NB4 (cell line): ENCODE data around the gene RPS6KA5.

Experiments
- MYC ChIP-seq: IDR thresholded peaks from 2 replicates; pipeline ENCODE4 v1.6.1; 2011; ENCODE audit warnings: low read depth, low read length
- TF ChIP-seq, protein P1 (sequence below): IDR thresholded peaks from 2 replicates; pipeline ENCODE4 v1.6.1; 2011; ENCODE audit warnings: low read depth, low read length
- TF ChIP-seq, protein P2 (sequence below): IDR thresholded peaks from one replicate; pipeline ENCODE4 v1.5.1; 2012; ENCODE audit warnings: low read depth, low read length

DNA sequence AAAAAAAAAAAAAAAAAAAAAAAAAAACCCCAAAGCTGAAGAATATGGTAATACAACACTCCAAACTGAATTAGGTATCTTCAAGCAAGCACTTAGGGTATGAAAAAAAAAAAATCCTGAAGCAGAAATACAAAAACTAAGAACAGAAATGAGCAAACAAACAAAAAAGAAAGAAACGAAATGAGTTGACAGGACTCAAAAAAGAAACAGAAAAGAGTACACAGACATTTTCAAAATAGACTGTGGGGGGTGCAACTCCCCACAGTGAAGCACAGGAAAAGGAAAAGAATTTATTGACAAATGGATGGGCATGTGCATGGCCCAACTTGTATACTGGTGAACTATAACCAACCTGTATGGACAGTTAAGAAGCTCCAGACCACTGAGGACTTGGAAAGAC is 24.6 kb downstream of the RPS6KA5 start:
- TF ChIP-seq, protein P1, sequence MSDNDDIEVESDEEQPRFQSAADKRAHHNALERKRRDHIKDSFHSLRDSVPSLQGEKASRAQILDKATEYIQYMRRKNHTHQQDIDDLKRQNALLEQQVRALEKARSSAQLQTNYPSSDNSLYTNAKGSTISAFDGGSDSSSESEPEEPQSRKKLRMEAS = no peak
- TF ChIP-seq, protein P2, sequence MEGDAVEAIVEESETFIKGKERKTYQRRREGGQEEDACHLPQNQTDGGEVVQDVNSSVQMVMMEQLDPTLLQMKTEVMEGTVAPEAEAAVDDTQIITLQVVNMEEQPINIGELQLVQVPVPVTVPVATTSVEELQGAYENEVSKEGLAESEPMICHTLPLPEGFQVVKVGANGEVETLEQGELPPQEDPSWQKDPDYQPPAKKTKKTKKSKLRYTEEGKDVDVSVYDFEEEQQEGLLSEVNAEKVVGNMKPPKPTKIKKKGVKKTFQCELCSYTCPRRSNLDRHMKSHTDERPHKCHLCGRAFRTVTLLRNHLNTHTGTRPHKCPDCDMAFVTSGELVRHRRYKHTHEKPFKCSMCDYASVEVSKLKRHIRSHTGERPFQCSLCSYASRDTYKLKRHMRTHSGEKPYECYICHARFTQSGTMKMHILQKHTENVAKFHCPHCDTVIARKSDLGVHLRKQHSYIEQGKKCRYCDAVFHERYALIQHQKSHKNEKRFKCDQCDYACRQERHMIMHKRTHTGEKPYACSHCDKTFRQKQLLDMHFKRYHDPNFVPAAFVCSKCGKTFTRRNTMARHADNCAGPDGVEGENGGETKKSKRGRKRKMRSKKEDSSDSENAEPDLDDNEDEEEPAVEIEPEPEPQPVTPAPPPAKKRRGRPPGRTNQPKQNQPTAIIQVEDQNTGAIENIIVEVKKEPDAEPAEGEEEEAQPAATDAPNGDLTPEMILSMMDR = no peak
- no peak for TF ChIP-seq MYC
